ENCODE measurements around the gene DMRT3.

- TF ChIP-seq CTCF (IDR thresholded peaks at IDR 0.05; ENCODE audit: insufficient read depth, low read depth, low read length), result no peak
- TF ChIP-seq EZH2 (IDR thresholded peaks at IDR 0.05; ENCODE audit: insufficient read depth, low read length), result no peak
These were observed 33.5 kb upstream of the DMRT3 start for GRCh38 chr9:942805-943580.
